ENCODE measurements around the gene RNASE8. TPM values are rescaled to one million over a fixed set of nuclear protein-coding genes. Genes with fewer than 3 reads are reported as not detected.

Gene RNASE8
- not detected in 5 replicates for total RNA-seq (2022; extraction: Qiagen RNA extraction)

DNA sequence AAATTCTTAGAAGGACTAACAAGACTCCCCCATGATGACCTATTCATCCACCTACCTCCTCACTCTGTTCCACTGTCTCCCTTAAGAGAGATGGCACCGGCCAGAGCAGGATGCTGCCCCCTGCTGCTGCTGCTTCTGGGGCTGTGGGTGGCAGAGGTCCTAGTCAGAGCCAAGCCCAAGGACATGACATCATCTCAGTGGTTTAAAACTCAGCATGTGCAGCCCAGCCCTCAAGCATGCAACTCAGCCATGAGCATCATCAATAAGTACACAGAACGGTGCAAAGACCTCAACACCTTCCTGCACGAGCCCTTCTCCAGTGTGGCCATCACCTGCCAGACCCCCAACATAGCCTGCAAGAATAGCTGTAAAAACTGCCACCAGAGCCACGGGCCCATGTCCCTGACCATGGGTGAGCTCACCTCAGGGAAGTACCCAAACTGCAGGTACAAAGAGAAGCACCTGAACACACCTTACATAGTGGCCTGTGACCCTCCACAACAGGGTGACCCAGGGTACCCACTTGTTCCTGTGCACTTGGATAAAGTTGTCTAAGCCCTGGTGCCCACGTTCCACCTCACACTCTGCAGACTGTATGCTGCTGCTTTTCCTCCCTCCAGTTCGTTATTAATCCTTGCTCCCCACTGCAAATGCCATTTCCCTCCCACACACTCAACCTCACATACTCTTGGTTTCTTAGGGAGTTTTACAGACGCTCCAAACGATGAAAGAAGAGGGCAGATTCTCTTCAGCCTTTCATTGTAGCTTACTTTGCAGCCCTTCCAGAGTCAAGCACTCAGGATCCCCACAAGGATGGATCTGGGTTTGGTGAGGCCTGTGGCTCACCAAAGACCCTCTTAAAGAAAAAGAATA, at the start of gene RNASE8:
Gene RNASE8 (plus strand): TSS at position 20 of the 873 bp plus-strand sequence. CDS start 71 bp downstream, at position 91.

DNA sequence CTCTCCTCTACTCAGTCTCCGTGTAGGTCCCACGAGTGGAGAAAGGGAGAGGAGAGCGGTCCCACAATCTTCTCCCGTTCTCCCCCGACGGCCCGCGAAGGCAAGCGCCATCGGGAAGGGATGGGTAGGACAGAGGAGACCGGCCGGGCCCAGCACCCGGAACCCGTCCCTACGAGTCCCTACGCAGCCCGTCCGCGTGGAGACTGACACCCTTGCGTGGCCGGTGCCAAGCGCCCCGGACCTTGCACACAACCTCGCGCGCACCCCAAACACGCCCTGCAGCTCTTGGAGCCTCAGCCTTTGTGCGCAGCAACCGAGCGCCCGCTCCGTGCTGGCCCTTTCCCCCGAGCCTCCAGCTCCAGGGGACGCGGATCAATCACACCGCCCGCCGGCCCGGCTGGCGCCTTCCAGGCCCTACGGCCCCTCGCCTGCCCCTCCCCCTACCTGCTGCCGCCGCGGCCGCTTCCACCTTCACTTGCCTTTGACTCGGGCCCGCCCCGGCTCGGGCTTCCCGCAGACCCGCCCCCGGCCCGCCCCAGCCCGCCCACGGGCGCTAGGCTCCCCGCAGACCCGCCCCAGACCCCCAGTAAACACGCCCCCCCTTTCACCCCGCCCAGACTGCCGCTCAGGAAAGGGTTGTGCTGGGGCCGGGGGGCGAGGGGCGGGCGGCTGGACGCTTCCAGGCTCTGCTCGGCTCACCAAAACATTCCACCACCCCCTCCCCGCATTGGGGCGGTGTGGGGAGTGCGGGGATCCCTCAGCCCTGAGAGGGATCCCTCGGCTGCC, 32.8 kb upstream of the RNASE8 start, which contains the start of gene NDRG2:
Gene NDRG2 (minus strand): TSS at position 477 of the 786 bp plus-strand sequence. CDS start 1,746 bp downstream, outside the sequence.

DNA sequence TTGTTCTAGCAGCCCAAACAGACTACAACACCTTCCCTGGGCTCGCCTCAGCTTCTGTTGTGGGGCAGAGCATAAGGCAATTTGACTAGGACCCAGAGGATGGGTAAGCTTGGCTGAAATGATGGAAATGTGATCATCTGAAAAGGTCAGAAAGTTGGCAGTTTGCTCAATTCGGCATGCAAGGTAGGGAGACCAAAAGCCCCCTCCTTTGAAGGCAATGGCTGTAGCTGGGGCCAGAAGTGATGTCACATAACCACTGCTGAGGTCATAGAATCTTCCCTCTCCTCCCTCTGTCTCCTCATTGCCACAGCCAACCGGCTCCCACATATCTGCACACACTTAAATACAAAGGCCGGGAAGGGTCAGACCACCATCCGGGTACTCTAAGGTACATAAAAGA, 27.7 kb upstream of the RNASE8 start, which contains the start of gene TPPP2:
Gene TPPP2 (plus strand): TSS at position 301 of the 400 bp plus-strand sequence. CDS start 365 bp downstream, outside the sequence.

GRCh38 chr14:21034707-21035106, 22.9 kb upstream of the RNASE8 start, which contains the start of gene RNASE13:
TSS of gene RNASE13 (minus strand) at chr14:21034807. CDS start at chr14:21034288, 519 bp downstream.

DNA sequence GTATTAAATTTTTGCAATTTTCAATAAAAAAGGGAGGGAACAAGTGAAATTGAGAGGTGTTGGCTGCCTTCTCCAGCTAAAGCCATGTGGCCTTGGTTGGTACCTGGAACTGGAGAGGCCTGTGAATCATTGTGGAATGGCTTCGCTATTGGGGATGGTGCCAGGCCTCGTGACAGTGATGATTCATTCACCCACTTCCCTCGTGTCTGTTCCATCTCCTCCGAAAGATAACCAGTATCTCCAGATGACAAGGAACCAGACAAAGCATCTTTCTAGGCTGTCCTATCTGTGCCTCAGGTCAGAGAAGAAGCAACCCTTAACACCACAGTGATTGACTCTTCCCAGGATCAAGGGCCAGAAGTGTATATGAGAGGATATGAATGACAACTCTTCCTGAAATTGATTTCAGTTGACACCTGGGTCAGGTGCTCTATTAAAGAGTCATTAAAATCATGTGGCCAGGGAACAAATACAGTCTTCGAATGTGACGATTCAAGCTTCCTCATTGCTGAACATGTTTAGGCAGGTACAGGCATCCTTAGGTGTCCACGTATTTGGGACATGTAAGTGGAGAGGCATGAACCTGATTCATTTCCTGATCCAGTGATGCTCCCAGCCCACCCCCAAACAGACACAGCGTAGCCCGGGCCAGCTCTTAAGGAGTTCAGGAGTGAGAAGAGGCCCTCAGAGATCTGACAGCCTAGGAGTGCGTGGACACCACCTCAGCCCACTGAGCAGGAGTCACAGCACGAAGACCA, 15.8 kb upstream of the RNASE8 start, which contains the start of gene RNASE7:
Gene RNASE7 (plus strand): TSS at position 687 of the 758 bp plus-strand sequence. CDS start 631 bp downstream, outside the sequence.

GRCh38 chr14:21070083-21070609, 12.5 kb downstream of the RNASE8 start, which contains the start of gene ARHGEF40:
TSS of gene ARHGEF40 (plus strand) at chr14:21070304. CDS start at chr14:21070397, 93 bp downstream.

GRCh38 chr14:21098076-21098891, 40.7 kb downstream of the RNASE8 start, which contains the start of gene ZNF219:
TSS of gene ZNF219 (minus strand) at chr14:21098655. CDS start at chr14:21093591, 5,064 bp downstream.

GRCh38 chr14:21100931-21101330, 43.3 kb downstream of the RNASE8 start, which contains the start of gene TMEM253:
TSS of gene TMEM253 (plus strand) at chr14:21101066. CDS start at chr14:21101344, 278 bp downstream.

Other genes starting within 250 kb of the RNASE8 start
- not detected in 5 replicates for gene RNASE3, start 166.4 kb upstream of the RNASE8 start, total RNA-seq (2022; extraction: Qiagen RNA extraction)
- not detected in 5 replicates for gene RNASE2, start 102.3 kb upstream of the RNASE8 start, total RNA-seq (2022; extraction: Qiagen RNA extraction)
- gene METTL17, start 67.8 kb upstream of the RNASE8 start, total RNA-seq (2022; extraction: Qiagen RNA extraction), result 64.2 to 74.5 TPM (median 71.2 TPM) in 5 replicates
- not detected in 5 replicates for gene SLC39A2, start 58.5 kb upstream of the RNASE8 start, total RNA-seq (2022; extraction: Qiagen RNA extraction)
- gene NDRG2, start 32.8 kb upstream of the RNASE8 start, total RNA-seq (2022; extraction: Qiagen RNA extraction), result 2.1 to 3.3 TPM (median 2.6 TPM) in 5 replicates
- not detected in 5 replicates for gene TPPP2, start 27.6 kb upstream of the RNASE8 start, total RNA-seq (2022; extraction: Qiagen RNA extraction)
- gene RNASE13, start 23.0 kb upstream of the RNASE8 start, total RNA-seq (2022; extraction: Qiagen RNA extraction), result not detected in 5 replicates
- not detected in 5 replicates for gene RNASE7, start 15.5 kb upstream of the RNASE8 start, total RNA-seq (2022; extraction: Qiagen RNA extraction)
- gene ARHGEF40, start 12.5 kb downstream of the RNASE8 start, total RNA-seq (2022; extraction: Qiagen RNA extraction), result 6.1 to 9.8 TPM (median 9.0 TPM) in 5 replicates
- 16.2 to 30.7 TPM (median 28.5 TPM) in 5 replicates for gene ZNF219, start 40.8 kb downstream of the RNASE8 start, total RNA-seq (2022; extraction: Qiagen RNA extraction)
- 0.90 to 1.1 TPM (median 0.96 TPM) in 5 replicates for gene TMEM253, start 43.2 kb downstream of the RNASE8 start, total RNA-seq (2022; extraction: Qiagen RNA extraction)
- gene OR5AU1, start 98.2 kb downstream of the RNASE8 start, total RNA-seq (2022; extraction: Qiagen RNA extraction), result not detected in 5 replicates
- 867 to 980 TPM (median 927 TPM) in 5 replicates for gene HNRNPC, start 211.6 kb downstream of the RNASE8 start, total RNA-seq (2022; extraction: Qiagen RNA extraction)
- 0.15 to 0.39 TPM (median 0.25 TPM) in 5 replicates for gene RPGRIP1, start 222.3 kb downstream of the RNASE8 start, total RNA-seq (2022; extraction: Qiagen RNA extraction)